Measurements from ENCODE around the gene RFC4. TPM values are rescaled to one million over a fixed set of nuclear protein-coding genes. Genes with fewer than 3 reads are reported as not detected.
"Not testable (repeated sequence)": the region's sequence is repeated elsewhere in the genome, so short reads cannot be mapped to it uniquely, and the experiment has no call there.

The RFC4 gene
- total RNA-seq, 2 donors from 2014 or later, result 13.4 to 40.4 TPM

- H3K27me3 ChIP-seq, result peaks cover 21% of the 10 kb centered on the region
- no peaks in the 10 kb centered on the region for H3K36me3 ChIP-seq
- no peaks in the 10 kb centered on the region for H3K9me3 ChIP-seq
- no peak for TF ChIP-seq CTCF (IDR thresholded peaks at IDR 0.05)
- H3K4me3 ChIP-seq, result no peak overlapping the region
- no peak overlapping the region for H3K9ac ChIP-seq (ENCODE audit: low read depth in 2 of 2, low read length in 2 of 2)
- DNase-seq, result no peak
- no peaks in the 10 kb centered on the region for H3K4me1 ChIP-seq
- H3K27ac ChIP-seq, result no peak overlapping the region
- intact Hi-C loops (cut with DNase I), result loop anchor here (5.0 kb wide), 1 partner anchor 207 kb away; no protein-coding TSS in a partner anchor
Observed at GRCh38 chr3:186824430-186825139, 18.3 kb upstream of the RFC4 start.

GRCh38 chr3:186823386-186823785 lies 17.1 kb upstream of the RFC4 start:
- intact Hi-C loops (cut with DNase I), result loop anchor here (5.0 kb wide), 1 partner anchor 206 kb away; no protein-coding TSS in a partner anchor
- no peak for TF ChIP-seq CTCF (IDR thresholded peaks at IDR 0.05)
- no peaks in the 10 kb centered on the region for H3K4me1 ChIP-seq

GRCh38 chr3:186822388-186822759 lies 16.1 kb upstream of the RFC4 start:
- not testable (repeated sequence) for H3K27ac ChIP-seq; DNase-seq; H3K4me3 ChIP-seq; H3K4me1 ChIP-seq; H3K9me3 ChIP-seq; H3K9ac ChIP-seq (ENCODE audit: low read depth in 2 of 2, low read length in 2 of 2); H3K36me3 ChIP-seq
- intact Hi-C loops (cut with DNase I), result loop anchor here (5.0 kb wide), 1 partner anchor 205 kb away; no protein-coding TSS in a partner anchor
- peaks cover 21% of the 10 kb centered on the region for H3K27me3 ChIP-seq

More at GRCh38 chr3:186823386-186823785, 17.1 kb upstream of the RFC4 start:
- DNase-seq, result no peak
- Histone ChIP-seq H3K9me3 (no peaks in the 10 kb centered on the region), H3K9ac (ENCODE audit: low read depth in 2 of 2, low read length in 2 of 2) (no peak overlapping the region), H3K36me3 (no peaks in the 10 kb centered on the region), H3K4me3 (no peak overlapping the region), H3K27me3 (peaks cover 21% of the 10 kb centered on the region), H3K27ac (no peak overlapping the region)

GRCh38 chr3:186821429-186822387 lies 15.4 kb upstream of the RFC4 start:
- intact Hi-C loops (cut with DNase I), result loop anchor here (5.0 kb wide), 1 partner anchor 204 kb away; no protein-coding TSS in a partner anchor
- DNase-seq, result no peak

GRCh38 chr3:186818956-186819355 lies 12.7 kb upstream of the RFC4 start:
- Histone ChIP-seq H3K4me3 (no peak overlapping the region), H3K27me3 (no peaks in the 10 kb centered on the region), H3K9me3 (no peaks in the 10 kb centered on the region), H3K4me1 (no peaks in the 10 kb centered on the region), H3K27ac (no peak overlapping the region), H3K9ac (ENCODE audit: low read depth in 2 of 2, low read length in 2 of 2) (no peak overlapping the region), H3K36me3 (no peaks in the 10 kb centered on the region)
- no peak for DNase-seq
- no peak for TF ChIP-seq CTCF (IDR thresholded peaks at IDR 0.05)
- intact Hi-C loops (cut with DNase I), result no loop called here

More at GRCh38 chr3:186821429-186822387, 15.4 kb upstream of the RFC4 start:
- Histone ChIP-seq H3K36me3 (no peaks in the 10 kb centered on the region), H3K9ac (ENCODE audit: low read depth in 2 of 2, low read length in 2 of 2) (no peak overlapping the region), H3K27ac (no peak overlapping the region), H3K9me3 (no peaks in the 10 kb centered on the region), H3K4me1 (no peaks in the 10 kb centered on the region), H3K27me3 (peaks cover 21% of the 10 kb centered on the region), H3K4me3 (no peak overlapping the region)
- peak; percentile 41 for TF ChIP-seq CTCF (IDR thresholded peaks at IDR 0.05)

Measured in colonic mucosa (tissue), 4 donors.